SH-SY5Y (cell line): Measurements from ENCODE around the gene GGCX.

Source experiments
- GATA2 ChIP-seq: IDR thresholded peaks from 2 replicates; pipeline ENCODE4 v1.6.1; 2011; ENCODE audit warnings: mild to moderate bottlenecking, low read depth, low read length
- GATA3 ChIP-seq: IDR thresholded peaks from 2 replicates; pipeline ENCODE4 v1.6.1; 2011; ENCODE audit warnings: low read depth, mild to moderate bottlenecking, low read length, moderate library complexity

DNA sequence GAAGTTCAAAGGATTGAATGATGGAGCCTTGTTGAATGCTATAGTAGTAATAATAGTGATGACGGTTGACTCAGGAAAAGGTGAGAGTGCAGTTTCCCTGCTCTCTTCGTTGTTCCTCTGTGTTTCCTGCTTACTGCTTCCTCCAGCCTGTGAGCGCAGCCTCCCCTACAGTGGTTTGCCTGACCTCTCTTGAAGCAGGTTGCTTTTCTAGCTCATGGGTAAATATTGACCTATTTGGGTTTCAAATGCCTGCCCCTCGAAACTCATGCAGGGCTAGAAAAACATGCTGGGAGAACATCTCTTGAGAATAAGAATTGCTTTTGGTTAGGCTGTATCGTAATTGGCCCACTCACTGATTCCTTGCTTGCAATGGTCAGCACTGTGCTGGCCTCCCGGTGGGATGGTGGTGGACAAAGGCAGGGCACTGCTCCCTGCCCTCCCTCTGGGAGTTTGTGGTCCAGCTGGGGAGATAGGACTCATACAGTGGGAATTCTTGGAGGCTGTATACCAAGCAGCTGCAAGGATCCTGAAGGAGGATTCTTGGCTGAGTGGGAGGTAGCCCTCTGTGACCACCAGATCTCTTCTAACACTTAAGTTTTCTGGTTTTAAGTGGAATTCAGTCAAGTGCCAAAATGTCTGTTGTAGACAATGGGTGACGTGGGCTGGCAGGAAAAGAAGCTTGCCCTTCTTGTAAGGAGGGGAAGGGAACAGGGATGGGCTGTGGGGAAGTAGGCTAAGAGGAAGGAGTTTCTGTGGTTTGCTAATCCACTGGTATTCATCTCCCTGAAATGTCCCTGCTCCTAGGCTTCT, 28.9 kb upstream of the GGCX start:
- TF ChIP-seq GATA2 (no peak), GATA3 (no peak)
